OCI-LY3 (cell line): ENCODE data around the gene SCN3B.

Experiments used
- H2AFZ ChIP-seq: fragments of 200-600, 300-600 bp; shearing (Covaris generic); 2 replicates; pipeline ENCODE4 v1.6.0; 2014; ENCODE audit warnings: antibody characterized with exemption, low read depth, low read length
- H3K27ac ChIP-seq: fragments of 200-600, 300-600 bp; sonication (generic); 2 replicates; pipeline ENCODE4 v1.5.1; 2014; ENCODE audit warnings: mild to moderate bottlenecking, low read length, moderate library complexity, mixed read lengths
- H3K27me3 ChIP-seq: fragments of 200-600, 300-600 bp; sonication (generic); 2 replicates; pipeline ENCODE4 v1.6.1; 2014; ENCODE audit warnings: low read depth, low read length, mixed read lengths
- H3K36me3 ChIP-seq: fragments of 200-600, 300-600 bp; sonication (generic); replicated peaks from 2 replicates; pipeline ENCODE3; 2014; ENCODE audit warnings: low read depth, low read length, mixed read lengths
- H3K4me1 ChIP-seq: fragments of 300-600, 200-600 bp; sonication (generic); 2 replicates; pipeline ENCODE4 v1.6.1; 2014; ENCODE audit warnings: low read length, mixed read lengths
- H3K4me2 ChIP-seq: fragments of 200-600, 300-600 bp; sonication (generic); 2 replicates; pipeline ENCODE4 v1.6.1; 2014; ENCODE audit warnings: low read length, mixed read lengths
- H3K4me3 ChIP-seq: fragments of 300-600, 200-600 bp; sonication (generic); 2 replicates; pipeline ENCODE4 v1.5.1; 2014; ENCODE audit warnings: antibody characterized with exemption, mild to moderate bottlenecking, low read length, moderate library complexity
- H3K79me2 ChIP-seq: fragments of 300-600, 200-600 bp; shearing (Covaris generic); 2 replicates; pipeline ENCODE4 v1.6.1; 2014; ENCODE audit warnings: mild to moderate bottlenecking, low read length, mixed read lengths
- H3K9ac ChIP-seq: fragments of 300-600, 200-600 bp; shearing (Covaris generic); 2 replicates; pipeline ENCODE4 v1.6.0; 2014; ENCODE audit warnings: mild to moderate bottlenecking, low read length, moderate library complexity
- H3K9me3 ChIP-seq: fragments of 200-600, 300-600 bp; shearing (Covaris generic); 2 replicates; pipeline ENCODE4 v1.6.1; 2014; ENCODE audit warnings: low read length, mixed read lengths; ENCODE audit not compliant: insufficient read depth
- H4K20me1 ChIP-seq: fragments of 200-600, 300-600 bp; sonication (generic); 2 replicates; pipeline ENCODE4 v1.6.1; 2016; ENCODE audit warnings: low read length, mixed read lengths; ENCODE audit not compliant: insufficient read depth
- EZH2phosphoT487 ChIP-seq: fragments of 200-600 bp; shearing (Covaris generic); IDR thresholded peaks from 2 replicates; pipeline ENCODE4 v1.6.1; 2018; ENCODE audit warnings: antibody characterized with exemption, mixed run types, low read depth
- TF ChIP-seq, protein P1 (sequence below): fragments of 200-600, 300-600 bp; sonication (generic); IDR thresholded peaks from 2 replicates; pipeline ENCODE4 v1.5.1; 2014; ENCODE audit warnings: antibody characterized with exemption, low read length, low read depth

The SCN3B gene

DNA sequence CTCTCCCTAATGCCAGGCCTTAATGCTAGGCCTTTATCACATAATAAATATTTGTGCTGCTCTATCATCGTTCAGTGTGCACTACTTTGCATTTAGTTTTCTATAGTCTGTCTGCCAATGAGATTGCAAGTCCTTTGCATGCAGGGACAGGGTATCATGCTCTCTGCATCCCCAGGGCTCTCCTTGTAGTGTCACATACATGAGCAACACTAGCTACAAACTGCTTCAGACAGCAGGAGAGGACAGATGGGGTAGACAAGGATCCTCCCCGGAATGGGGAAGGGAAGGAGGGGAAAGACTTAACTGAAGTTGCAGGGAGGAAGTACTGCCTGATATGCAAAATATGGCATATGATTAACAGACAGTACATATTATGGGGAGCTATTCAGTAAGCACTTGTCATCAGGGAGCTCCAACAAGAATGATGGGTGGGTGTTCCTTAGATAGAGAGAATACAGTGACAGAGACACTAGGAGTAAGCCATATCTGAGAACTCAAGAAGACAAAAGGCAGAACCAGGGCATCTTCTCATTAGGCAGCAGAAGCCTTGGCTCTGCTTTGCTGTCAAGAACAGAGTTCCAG lies 44.2 kb upstream of the SCN3B start:
- Histone ChIP-seq H3K4me1 (peaks cover 7% of the 10 kb centered on the region), H4K20me1 (no peaks in the 10 kb centered on the region), H3K36me3 (no peaks in the 10 kb centered on the region), H3K27ac (no peak overlapping the region), H2AFZ (no peak overlapping the region), H3K79me2 (no peaks in the 10 kb centered on the region), H3K27me3 (peaks cover 8% of the 10 kb centered on the region; the same call in 1 of the 2 replicates), H3K9ac (no peak overlapping the region), H3K4me2 (no peak overlapping the region), H3K4me3 (no peak overlapping the region), H3K9me3 (no peaks in the 10 kb centered on the region)
- TF ChIP-seq, protein P1, sequence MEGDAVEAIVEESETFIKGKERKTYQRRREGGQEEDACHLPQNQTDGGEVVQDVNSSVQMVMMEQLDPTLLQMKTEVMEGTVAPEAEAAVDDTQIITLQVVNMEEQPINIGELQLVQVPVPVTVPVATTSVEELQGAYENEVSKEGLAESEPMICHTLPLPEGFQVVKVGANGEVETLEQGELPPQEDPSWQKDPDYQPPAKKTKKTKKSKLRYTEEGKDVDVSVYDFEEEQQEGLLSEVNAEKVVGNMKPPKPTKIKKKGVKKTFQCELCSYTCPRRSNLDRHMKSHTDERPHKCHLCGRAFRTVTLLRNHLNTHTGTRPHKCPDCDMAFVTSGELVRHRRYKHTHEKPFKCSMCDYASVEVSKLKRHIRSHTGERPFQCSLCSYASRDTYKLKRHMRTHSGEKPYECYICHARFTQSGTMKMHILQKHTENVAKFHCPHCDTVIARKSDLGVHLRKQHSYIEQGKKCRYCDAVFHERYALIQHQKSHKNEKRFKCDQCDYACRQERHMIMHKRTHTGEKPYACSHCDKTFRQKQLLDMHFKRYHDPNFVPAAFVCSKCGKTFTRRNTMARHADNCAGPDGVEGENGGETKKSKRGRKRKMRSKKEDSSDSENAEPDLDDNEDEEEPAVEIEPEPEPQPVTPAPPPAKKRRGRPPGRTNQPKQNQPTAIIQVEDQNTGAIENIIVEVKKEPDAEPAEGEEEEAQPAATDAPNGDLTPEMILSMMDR, result no peak
- TF ChIP-seq EZH2phosphoT487, result no peak

DNA sequence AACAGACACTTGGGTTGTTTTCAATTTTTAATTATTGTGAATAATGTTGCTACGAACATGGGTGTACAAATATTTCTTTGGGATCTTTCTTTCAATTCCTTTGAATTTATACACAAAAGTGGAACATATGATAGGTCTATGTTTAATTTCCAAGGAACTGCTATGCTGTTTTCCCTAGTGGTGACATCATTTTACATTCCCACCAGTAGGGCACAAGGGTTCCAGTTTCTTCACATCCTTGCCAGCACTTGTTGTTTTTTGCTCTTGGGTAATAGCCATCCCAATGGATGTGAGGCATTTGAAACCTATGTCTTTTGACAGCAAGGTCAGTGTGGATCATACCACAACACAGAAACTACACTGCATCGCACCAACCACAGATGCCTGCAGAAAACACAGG lies 41.8 kb upstream of the SCN3B start:
- Histone ChIP-seq H3K36me3 (no peaks in the 10 kb centered on the region), H3K9me3 (no peaks in the 10 kb centered on the region), H3K27me3 (peaks cover 21% of the 10 kb centered on the region), H3K9ac (no peak overlapping the region), H3K4me2 (no peak overlapping the region), H3K4me1 (peaks cover 7% of the 10 kb centered on the region), H2AFZ (no peak overlapping the region), H4K20me1 (no peaks in the 10 kb centered on the region), H3K4me3 (no peak overlapping the region), H3K79me2 (no peaks in the 10 kb centered on the region), H3K27ac (no peak overlapping the region)
- TF ChIP-seq, protein P1, result no peak
- TF ChIP-seq EZH2phosphoT487, result no peak

DNA sequence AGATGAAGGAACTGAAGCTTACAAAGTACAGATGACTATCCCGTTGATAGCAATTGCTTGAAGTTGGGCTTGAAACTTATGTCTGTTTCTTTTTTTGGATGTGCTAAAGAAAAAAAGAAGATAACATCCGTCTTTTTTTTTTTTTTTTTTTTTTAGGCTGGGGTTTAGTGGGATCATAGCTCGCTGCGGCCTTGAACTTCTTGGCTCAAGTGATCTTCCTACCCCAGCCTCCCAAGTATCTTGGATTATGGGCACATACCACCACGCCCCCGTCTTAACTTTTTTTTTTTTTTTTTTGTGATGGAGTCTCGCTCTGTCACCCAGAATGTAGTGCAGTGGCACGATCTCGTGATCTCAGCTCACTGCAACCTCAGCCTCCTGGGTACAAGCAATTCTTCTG lies 40.8 kb upstream of the SCN3B start:
- H3K4me2 ChIP-seq, result no peak overlapping the region
- H3K4me3 ChIP-seq, result no peak overlapping the region

DNA sequence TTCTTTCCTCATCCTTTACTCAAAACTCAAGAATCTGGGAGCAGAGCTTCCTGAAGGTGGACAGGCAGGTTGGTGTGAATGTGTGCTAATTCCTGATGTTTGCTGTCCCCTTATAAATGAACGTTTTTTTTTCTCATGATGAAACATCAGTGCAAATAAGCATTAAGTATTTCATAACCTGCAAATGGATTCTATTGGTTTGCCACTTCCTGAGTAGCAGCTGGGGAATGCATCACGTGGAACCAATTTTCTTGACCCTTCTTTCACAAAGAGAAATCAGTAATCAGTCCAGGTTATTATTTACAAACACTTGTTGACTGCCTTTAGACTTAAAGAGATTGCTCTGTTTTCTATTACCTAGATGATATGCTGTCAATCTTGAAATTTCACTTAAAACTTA lies 40.1 kb upstream of the SCN3B start:
- no peak overlapping the region for H3K4me3 ChIP-seq
- no peaks in the 10 kb centered on the region for H3K9me3 ChIP-seq
- H3K27me3 ChIP-seq, result peaks cover 31% of the 10 kb centered on the region
- H2AFZ ChIP-seq, result no peak overlapping the region
- no peak for TF ChIP-seq EZH2phosphoT487
- TF ChIP-seq, protein P1, result no peak
- H3K9ac ChIP-seq, result no peak overlapping the region
- H3K4me2 ChIP-seq, result no peak overlapping the region
- no peaks in the 10 kb centered on the region for H3K36me3 ChIP-seq
- no peak overlapping the region for H3K27ac ChIP-seq
- H3K4me1 ChIP-seq, result peaks cover 7% of the 10 kb centered on the region
- no peaks in the 10 kb centered on the region for H3K79me2 ChIP-seq
- H4K20me1 ChIP-seq, result no peaks in the 10 kb centered on the region

More for the DNA sequence above, 40.8 kb upstream of the SCN3B start:
- Histone ChIP-seq H3K9me3 (no peaks in the 10 kb centered on the region), H4K20me1 (no peaks in the 10 kb centered on the region), H3K27ac (no peak overlapping the region), H3K79me2 (no peaks in the 10 kb centered on the region), H3K4me1 (peaks cover 7% of the 10 kb centered on the region), H2AFZ (no peak overlapping the region), H3K9ac (no peak overlapping the region), H3K27me3 (peaks cover 24% of the 10 kb centered on the region), H3K36me3 (no peaks in the 10 kb centered on the region)
- TF ChIP-seq, protein P1, result no peak
- TF ChIP-seq EZH2phosphoT487, result no peak
